GM23338 (cell line): ENCODE data around the gene CCDC12. TPM values are rescaled to one million over a fixed set of nuclear protein-coding genes. Genes with fewer than 3 reads are reported as not detected.

Experiments used
- ATAC-seq: fragments of 200-7000 bp; cut with Tn5 transposase; 3 replicates; pipeline ENCODE4 v1.9.1; 2020
- DNase-seq: peaks from one replicate; pipeline ENCODE4 v3.0.0-alpha.2; 2015; ENCODE audit warnings: low spot score
- H2AFZ ChIP-seq: fragments of 200-600 bp; sonication (generic); 2 replicates; pipeline ENCODE4 v1.8.0; 2016; ENCODE audit warnings: antibody characterized with exemption, mild to moderate bottlenecking, moderate library complexity
- H3F3A ChIP-seq: fragments of 200-600 bp; sonication (generic); replicated peaks from 2 replicates; pipeline ENCODE4 v1.8.0; 2017; ENCODE audit warnings: antibody characterized with exemption, mixed run types, low read depth
- H3K27ac ChIP-seq: fragments of 200-600 bp; sonication (generic); 2 replicates; pipeline ENCODE4 v1.6.1; 2016; ENCODE audit warnings: low read depth
- H3K27me3 ChIP-seq: fragments of 200-600 bp; sonication (generic); 2 replicates; pipeline ENCODE4 v1.8.0; 2016; ENCODE audit warnings: mild to moderate bottlenecking, mixed run types, moderate library complexity; ENCODE audit not compliant: insufficient read depth
- H3K36me3 ChIP-seq: fragments of 200-600 bp; sonication (generic); 2 replicates; pipeline ENCODE4 v1.8.0; 2016; ENCODE audit warnings: mild to moderate bottlenecking; ENCODE audit not compliant: insufficient read depth
- H3K4me1 ChIP-seq: fragments of 200-600 bp; sonication (generic); 2 replicates; pipeline ENCODE4 v1.8.0; 2016; ENCODE audit warnings: mild to moderate bottlenecking, moderate library complexity; ENCODE audit not compliant: insufficient read depth
- H3K4me2 ChIP-seq: fragments of 200-600 bp; sonication (generic); 2 replicates; pipeline ENCODE4 v1.7.1; 2017; ENCODE audit warnings: mixed run types
- H3K4me3 ChIP-seq: fragments of 200-600 bp; sonication (generic); 2 replicates; pipeline ENCODE4 v1.6.1; 2016; ENCODE audit warnings: mixed run types
- H3K79me2 ChIP-seq: fragments of 200-600 bp; sonication (generic); replicated peaks from 2 replicates; pipeline ENCODE4 v1.8.0; 2017; ENCODE audit warnings: mild to moderate bottlenecking; ENCODE audit not compliant: insufficient read depth
- H3K9me2 ChIP-seq: fragments of 200-600 bp; sonication (generic); 2 replicates; pipeline ENCODE4 v1.8.0; 2017; ENCODE audit not compliant: insufficient read depth
- H4K20me1 ChIP-seq: fragments of 200-600 bp; sonication (generic); replicated peaks from 2 replicates; pipeline ENCODE4 v1.8.0; 2017; ENCODE audit warnings: mild to moderate bottlenecking; ENCODE audit not compliant: insufficient read depth
- H3K27ac Mint-ChIP-seq: 2 replicates; pipeline ENCODE4 v1.8.0; 2020; ENCODE audit warnings: inconsistent platforms, mild to moderate bottlenecking, moderate library complexity, mixed read lengths
- H3K27me3 Mint-ChIP-seq: 3 replicates; pipeline ENCODE4 v1.8.0; 2022; ENCODE audit warnings: low read depth, mild to moderate bottlenecking, moderate library complexity, mixed read lengths, inconsistent platforms; ENCODE audit not compliant: insufficient read depth, poor library complexity
- H3K36me3 Mint-ChIP-seq: 3 replicates; pipeline ENCODE4 v1.8.0; 2021; ENCODE audit warnings: low read depth, mild to moderate bottlenecking, inconsistent platforms, moderate library complexity, mixed read lengths
- H3K4me1 Mint-ChIP-seq: 3 replicates; pipeline ENCODE4 v1.8.0; 2020; ENCODE audit warnings: mild to moderate bottlenecking, inconsistent platforms, mixed read lengths
- H3K4me3 Mint-ChIP-seq: 3 replicates; pipeline ENCODE4 v1.8.0; 2021; ENCODE audit warnings: moderate library complexity, mild to moderate bottlenecking, inconsistent platforms, mixed read lengths
- H3K9me3 Mint-ChIP-seq: 3 replicates; pipeline ENCODE4 v1.8.0; 2020; ENCODE audit warnings: moderate library complexity, mild to moderate bottlenecking, inconsistent platforms, mixed read lengths
- CTCF ChIP-seq, 2 experiments: fragments of 200-600 bp in 1 of 2; sonication (generic) in 1 of 2; conservative IDR thresholded peaks; 2 replicates each; pipeline versions ENCODE4 v1.5.1 to v1.6.1; 2016 to 2017; ENCODE audit warnings: antibody characterized with exemption in 2 of 2, low read depth in 2 of 2, mild to moderate bottlenecking in 2 of 2, moderate library complexity in 1 of 2
- EZH2phosphoT487 ChIP-seq: fragments of 200-600 bp; sonication (generic); IDR thresholded peaks from one replicate; pipeline ENCODE4 v1.8.1; 2018; ENCODE audit warnings: antibody characterized with exemption; ENCODE audit not compliant: unreplicated experiment
- JUNB ChIP-seq: IDR thresholded peaks from one replicate; pipeline ENCODE4 v1.6.1; 2016; ENCODE audit warnings: antibody characterized with exemption; ENCODE audit not compliant: unreplicated experiment
- NANOG ChIP-seq: IDR thresholded peaks from 2 replicates; pipeline ENCODE4 v1.6.1; 2016; ENCODE audit warnings: antibody characterized with exemption, borderline replicate concordance
- REST ChIP-seq: IDR thresholded peaks from one replicate; pipeline ENCODE4 v1.6.1; 2018; ENCODE audit warnings: antibody characterized with exemption; ENCODE audit not compliant: unreplicated experiment
- STAT1 ChIP-seq: IDR thresholded peaks from one replicate; pipeline ENCODE4 v1.6.1; 2016; ENCODE audit warnings: antibody characterized with exemption; ENCODE audit not compliant: unreplicated experiment
- ZNF114 ChIP-seq: fragments of 250-450 bp; sonication (Bioruptor Pico); IDR thresholded peaks from 2 replicates; pipeline ENCODE4 v1.5.0; 2020; ENCODE audit warnings: mild to moderate bottlenecking, moderate library complexity
- polyA plus RNA-seq: library from polyadenylated mRNA; unstranded; fragments of >200 nt; fragmentation: Nextera tagmentation; extraction: Ambion mirVana; gene quantifications from 2 replicates; pipeline ENCODE4 v1.2.1, GENCODE V29; 2016
- total RNA-seq: library from RNA; depleted of rRNA; stranded (reverse); fragments of >200 nt; shearing (Covaris generic); gene quantifications from 2 replicates; pipeline ENCODE4 v1.2.3, GENCODE V29; 2014

CCDC12 gene
- total and polyA plus RNA-seq, 2 experiments from 2014 or later, result 42.9 to 133 TPM

DNA sequence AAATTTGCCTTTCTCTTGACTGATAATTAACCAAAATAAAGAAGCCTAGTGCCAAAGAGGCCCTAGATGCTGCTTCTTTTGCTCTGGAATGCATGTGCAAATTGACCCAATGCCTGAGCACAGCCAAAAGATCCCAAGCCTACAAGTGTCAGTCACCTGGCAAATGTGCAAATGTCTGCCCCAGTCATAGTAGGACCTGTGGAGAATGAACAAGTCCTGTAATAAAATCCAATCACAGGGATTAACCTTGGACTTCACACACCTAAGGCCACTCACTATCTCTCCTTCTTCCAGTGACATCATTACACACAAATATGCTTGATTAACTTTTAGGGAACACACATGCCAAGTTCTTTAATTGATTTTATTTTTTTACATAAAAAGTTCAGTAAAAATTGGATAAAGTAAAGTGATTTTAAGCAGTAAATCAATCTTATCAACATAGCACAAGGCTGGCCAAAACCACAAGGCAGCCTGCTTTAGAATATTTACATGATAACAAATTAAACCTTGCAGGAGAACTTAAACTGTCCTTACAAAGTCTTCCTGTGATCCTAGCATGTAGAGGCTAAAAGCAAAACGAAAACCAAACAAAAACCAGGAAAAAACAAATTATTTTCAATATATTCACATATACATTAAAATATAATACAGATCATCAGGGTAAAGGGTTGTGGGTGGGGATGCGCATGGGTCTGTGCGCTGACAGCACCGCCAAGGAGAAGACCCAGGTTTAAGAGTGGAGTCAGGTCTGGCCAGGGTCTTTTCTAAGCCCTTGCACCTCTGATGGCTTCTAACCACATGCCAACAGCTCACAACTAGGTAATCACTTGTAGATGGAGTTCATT, 39.8 kb upstream of the CCDC12 start (continued):
- TF ChIP-seq CTCF (conservative IDR thresholded peaks at IDR 0.05; ENCODE audit: low read depth in 2 of 2), result no peak
- no peak for TF ChIP-seq JUNB
- TF ChIP-seq EZH2phosphoT487, result no peak
- TF ChIP-seq ZNF114 (CRISPR knock-in tag), result no peak
- TF ChIP-seq REST, result no peak

DNA sequence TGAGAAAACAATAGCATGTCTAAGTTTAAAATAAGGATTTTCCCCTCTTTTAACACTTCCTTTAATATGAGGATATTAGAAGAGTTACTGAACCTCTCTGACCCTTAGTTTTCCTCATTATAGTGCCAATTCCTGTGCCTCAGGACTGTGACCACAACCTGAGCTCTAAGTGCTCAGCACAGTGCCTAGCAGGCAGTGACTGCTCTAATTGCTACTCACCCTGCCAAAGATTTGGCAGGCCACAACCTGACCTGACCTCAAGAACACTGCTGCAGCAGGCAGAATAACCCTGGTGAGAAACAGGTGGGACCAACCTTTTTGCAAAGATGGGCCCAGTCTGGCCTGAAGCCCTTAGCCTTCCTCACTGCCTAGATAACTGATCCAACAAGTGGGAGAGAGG, 38.6 kb upstream of the CCDC12 start:
- H4K20me1 ChIP-seq, result peaks cover 8% of the 10 kb centered on the region; the same call in 1 of the 2 replicates
- Mint-ChIP-seq H3K36me3 (peaks cover 28% of the 10 kb centered on the region), H3K4me1 (peaks cover 15% of the 10 kb centered on the region), H3K9me3 (no peaks in the 10 kb centered on the region), H3K27me3 (peaks cover 1% of the 10 kb centered on the region), H3K27ac (no peak overlapping the region), H3K4me3 (no peak overlapping the region)
- DNase-seq (no peak), ATAC-seq (no peak)
- peak overlapping the region; percentile 72; the same call in 1 of the 2 replicates for H3K27ac ChIP-seq
- H3F3A ChIP-seq, result 0 out of 2 replicates have a peak, but pooled peaks cover 2% of the 10 kb centered on the region
- H3K4me1 ChIP-seq, result 0 out of 2 replicates have a peak, but pooled peaks cover 8% of the 10 kb centered on the region
- no peak overlapping the region for H3K4me3 ChIP-seq
- H3K27me3 ChIP-seq, result no peaks in the 10 kb centered on the region
- H3K79me2 ChIP-seq, result no peaks in the 10 kb centered on the region
- H3K36me3 ChIP-seq, result no peaks in the 10 kb centered on the region
- no peak overlapping the region for H2AFZ ChIP-seq
- no peak overlapping the region for H3K4me2 ChIP-seq
- H3K9me2 ChIP-seq, result peaks cover 9% of the 10 kb centered on the region; the same call in 1 of the 2 replicates
- no peak for TF ChIP-seq NANOG
- TF ChIP-seq REST, result no peak
- TF ChIP-seq CTCF (conservative IDR thresholded peaks at IDR 0.05; ENCODE audit: low read depth in 2 of 2), result no peak
- no peak for TF ChIP-seq JUNB
- TF ChIP-seq STAT1, result no peak
